Measurements from ENCODE around the gene LAMTOR1. TPM values are rescaled to one million over a fixed set of nuclear protein-coding genes. Genes with fewer than 3 reads are reported as not detected.

LAMTOR1 gene
- total RNA-seq, 2 experiments from 2014 or later: 50.3 to 52.4 TPM

GRCh38 chr11:72075109-72075508 lies 28.0 kb downstream of the LAMTOR1 start:
- ATAC-seq (no peak), DNase-seq (no peak)
- peaks cover 41% of the 10 kb centered on the region for H3K4me1 Mint-ChIP-seq (ENCODE audit: low read depth)
- no peak overlapping the region for H3K4me3 Mint-ChIP-seq
- H3K27ac Mint-ChIP-seq: no peak overlapping the region
- ChIA-PET CTCF (interaction anchor here (1.2 to 1.5 kb wide), 2 partner anchors 25 to 50 kb away, joined by 3 to 7 read pairs; no protein-coding TSS in a partner anchor), POLR2A (interaction anchor here (0.8 to 2.1 kb wide), 4 partner anchors 10 to 150 kb away, joined by 3 to 5 read pairs (median 3); no protein-coding TSS in a partner anchor)
- TF ChIP-seq CTCF (IDR thresholded peaks at IDR 0.05): no peak
- H3K9me3 Mint-ChIP-seq: no peaks in the 10 kb centered on the region
- no peaks in the 10 kb centered on the region for H3K27me3 Mint-ChIP-seq
- peaks cover 17% of the 10 kb centered on the region for H3K36me3 Mint-ChIP-seq (ENCODE audit: low read depth)
- intact Hi-C loops (cut with micrococcal nuclease): no loop called here

DNA sequence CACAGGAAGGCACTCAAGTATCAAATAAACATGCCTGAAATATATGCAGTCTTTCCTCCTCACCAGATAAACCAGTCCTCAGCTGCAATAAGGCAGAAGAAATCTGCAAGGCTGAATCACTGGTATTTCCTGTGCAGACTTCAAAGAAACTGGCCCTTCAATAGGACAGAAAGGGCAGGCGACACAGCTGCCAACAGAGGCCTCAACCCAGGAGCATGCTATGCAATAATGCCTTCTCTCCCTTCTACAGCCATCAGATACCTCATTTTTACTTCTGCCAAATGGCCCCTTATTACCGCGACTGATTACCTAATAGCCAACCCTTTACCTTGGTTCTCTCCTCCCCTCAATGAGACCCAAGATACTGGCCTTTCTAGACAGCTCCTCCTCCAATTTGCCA lies 30.7 kb downstream of the LAMTOR1 start:
- CTCF ChIA-PET: interaction anchor here (1.0 to 1.5 kb wide), 3 partner anchors 15 to 71 kb away, joined by 3 to 4 read pairs (median 4); no protein-coding TSS in a partner anchor
- ATAC-seq: peak; percentile 88
- Mint-ChIP-seq H3K27me3 (no peaks in the 10 kb centered on the region), H3K9me3 (no peaks in the 10 kb centered on the region), H3K27ac (peak overlapping the region; percentile 48), H3K4me1 (ENCODE audit: low read depth) (peaks cover 42% of the 10 kb centered on the region), H3K36me3 (ENCODE audit: low read depth) (peaks cover 20% of the 10 kb centered on the region), H3K4me3 (no peak overlapping the region)
- intact Hi-C loops (cut with micrococcal nuclease): no loop called here
- POLR2A ChIA-PET: interaction anchor here (0.7 to 1.3 kb wide), 4 partner anchors 10 to 26 kb away, joined by 3 read pairs; no protein-coding TSS in a partner anchor
- TF ChIP-seq CTCF (IDR thresholded peaks at IDR 0.05): no peak
- peak; percentile 33 for DNase-seq

GRCh38 chr11:72070491-72070890 lies 32.6 kb downstream of the LAMTOR1 start:
- ChIA-PET CTCF (no interaction called here), POLR2A (interaction anchor here (1.4 kb wide), 1 partner anchor 28 kb away, joined by 3 read pairs; no protein-coding TSS in a partner anchor)
- intact Hi-C loops (cut with micrococcal nuclease): no loop called here
- peak overlapping the region; percentile 27 for H3K27ac Mint-ChIP-seq
- no peaks in the 10 kb centered on the region for H3K9me3 Mint-ChIP-seq
- ATAC-seq (no peak), DNase-seq (no peak)
- H3K4me3 Mint-ChIP-seq: no peak overlapping the region
- peaks cover 21% of the 10 kb centered on the region for H3K36me3 Mint-ChIP-seq (ENCODE audit: low read depth)
- H3K4me1 Mint-ChIP-seq (ENCODE audit: low read depth): peaks cover 39% of the 10 kb centered on the region
- no peaks in the 10 kb centered on the region for H3K27me3 Mint-ChIP-seq
- TF ChIP-seq CTCF (IDR thresholded peaks at IDR 0.05): no peak

GRCh38 chr11:72069787-72070251 lies 33.3 kb downstream of the LAMTOR1 start:
- ChIA-PET POLR2A (interaction anchor here (0.6 to 1.4 kb wide), 2 partner anchors 9 to 29 kb away, joined by 3 to 4 read pairs; no protein-coding TSS in a partner anchor), CTCF (interaction anchor here (3.2 kb wide), 1 partner anchor 44 kb away, joined by 20 read pairs; no protein-coding TSS in a partner anchor)
- TF ChIP-seq CTCF (IDR thresholded peaks at IDR 0.05): no peak
- Mint-ChIP-seq H3K9me3 (no peaks in the 10 kb centered on the region), H3K4me3 (no peak overlapping the region), H3K27me3 (no peaks in the 10 kb centered on the region), H3K36me3 (ENCODE audit: low read depth) (peaks cover 21% of the 10 kb centered on the region), H3K4me1 (ENCODE audit: low read depth) (peaks cover 36% of the 10 kb centered on the region), H3K27ac (peak overlapping the region; percentile 33)
- DNase-seq (no peak), ATAC-seq (no peak)
- intact Hi-C loops (cut with micrococcal nuclease): no loop called here

- H3K27me3 Mint-ChIP-seq: no peaks in the 10 kb centered on the region
- DNase-seq (no peak), ATAC-seq (no peak)
- peaks cover 21% of the 10 kb centered on the region for H3K36me3 Mint-ChIP-seq (ENCODE audit: low read depth)
- no peak overlapping the region for H3K27ac Mint-ChIP-seq
- no peak overlapping the region for H3K4me3 Mint-ChIP-seq
- ChIA-PET CTCF (interaction anchor here (3.2 kb wide), 1 partner anchor 44 kb away, joined by 20 read pairs; no protein-coding TSS in a partner anchor), POLR2A (interaction anchor here (1.4 kb wide), 1 partner anchor 30 kb away, joined by 3 read pairs; no protein-coding TSS in a partner anchor)
- no peak for TF ChIP-seq CTCF (IDR thresholded peaks at IDR 0.05)
- intact Hi-C loops (cut with micrococcal nuclease): no loop called here
- peaks cover 36% of the 10 kb centered on the region for H3K4me1 Mint-ChIP-seq (ENCODE audit: low read depth)
- H3K9me3 Mint-ChIP-seq: no peaks in the 10 kb centered on the region
Measured at GRCh38 chr11:72069200-72069599, 33.9 kb downstream of the LAMTOR1 start.
